H9 (cell line): ENCODE measurements around the gene NRP2. TPM values are rescaled to one million over a fixed set of nuclear protein-coding genes. Genes with fewer than 3 reads are reported as not detected.

Experiments used
- DNase-seq: peaks from one replicate; pipeline ENCODE4 v3.0.0-alpha.2; 2017
- H2AFZ ChIP-seq: one replicate; pipeline ENCODE4 v1.6.1; 2013; ENCODE audit warnings: mild to moderate bottlenecking, low read length, control low read depth, moderate library complexity
- H2AK5ac ChIP-seq: 2 replicates; pipeline ENCODE4 v1.6.1; 2013; ENCODE audit warnings: low read length, control low read depth, mixed read lengths; ENCODE audit not compliant: insufficient read length
- H2BK120ac ChIP-seq: one replicate; pipeline ENCODE4 v1.6.1; 2013; ENCODE audit warnings: low read depth, mild to moderate bottlenecking, low read length, control low read depth, inconsistent platforms; ENCODE audit not compliant: poor library complexity, severe bottlenecking
- H2BK12ac ChIP-seq: 2 replicates; pipeline ENCODE4 v1.6.1; 2013; ENCODE audit warnings: low read length, control low read depth, mixed read lengths, low read depth; ENCODE audit not compliant: insufficient read length
- H2BK15ac ChIP-seq: 2 replicates; pipeline ENCODE4 v1.6.1; 2013; ENCODE audit warnings: low read depth, low read length, control low read depth
- H2BK20ac ChIP-seq: one replicate; pipeline ENCODE4 v1.6.1; 2013; ENCODE audit warnings: low read depth, mild to moderate bottlenecking, low read length, control low read depth, inconsistent platforms; ENCODE audit not compliant: poor library complexity, severe bottlenecking
- H2BK5ac ChIP-seq: 2 replicates; pipeline ENCODE4 v1.6.1; 2013; ENCODE audit warnings: low read length, control low read depth, mixed read lengths; ENCODE audit not compliant: insufficient read length
- H3K14ac ChIP-seq: 2 replicates; pipeline ENCODE4 v1.6.1; 2013; ENCODE audit warnings: low read length, control low read depth; ENCODE audit not compliant: insufficient read depth
- H3K18ac ChIP-seq: 2 replicates; pipeline ENCODE4 v1.6.1; 2013; ENCODE audit warnings: low read depth, mild to moderate bottlenecking, mixed read lengths, low read length, control low read depth; ENCODE audit not compliant: insufficient read length
- H3K23ac ChIP-seq: 2 replicates; pipeline ENCODE4 v1.6.1; 2013; ENCODE audit warnings: low read length, control low read depth, mixed read lengths, low read depth; ENCODE audit not compliant: insufficient read length
- H3K23me2 ChIP-seq: 2 replicates; pipeline ENCODE4 v1.6.1; 2013; ENCODE audit warnings: low read depth, mild to moderate bottlenecking, mixed read lengths, low read length, control low read depth; ENCODE audit not compliant: insufficient read length, poor library complexity, severe bottlenecking
- H3K27ac ChIP-seq: 2 replicates; pipeline ENCODE4 v1.5.1; 2013; ENCODE audit warnings: low read length, control low read depth, mixed read lengths, low read depth; ENCODE audit not compliant: insufficient read length
- H3K27me3 ChIP-seq: 2 replicates; pipeline ENCODE4 v1.6.1; 2013; ENCODE audit warnings: low read length, control low read depth, inconsistent platforms; ENCODE audit not compliant: insufficient read depth
- H3K4ac ChIP-seq: 2 replicates; pipeline ENCODE4 v1.6.1; 2013; ENCODE audit warnings: low read depth, mild to moderate bottlenecking, control low read depth, inconsistent platforms, low read length, moderate library complexity
- H3K4me1 ChIP-seq: 2 replicates; pipeline ENCODE4 v1.6.1; 2013; ENCODE audit warnings: low read length, control low read depth, inconsistent platforms; ENCODE audit not compliant: insufficient read depth
- H3K4me2 ChIP-seq: 2 replicates; pipeline ENCODE4 v1.6.1; 2013; ENCODE audit warnings: low read length, control low read depth, mixed read lengths; ENCODE audit not compliant: insufficient read length, insufficient read depth
- H3K56ac ChIP-seq: 2 replicates; pipeline ENCODE4 v1.6.1; 2013; ENCODE audit warnings: low read depth, mild to moderate bottlenecking, mixed read lengths, low read length, control low read depth; ENCODE audit not compliant: insufficient read length
- H3K79me1 ChIP-seq: 2 replicates; pipeline ENCODE4 v1.6.1; 2013; ENCODE audit warnings: low read depth, mild to moderate bottlenecking, moderate library complexity, low read length, control low read depth, inconsistent platforms; ENCODE audit not compliant: insufficient read depth, poor library complexity, severe bottlenecking
- H3K79me2 ChIP-seq: 2 replicates; pipeline ENCODE4 v1.6.1; 2013; ENCODE audit warnings: low read length, control low read depth, inconsistent platforms; ENCODE audit not compliant: insufficient read depth
- H3K9ac ChIP-seq: 2 replicates; pipeline ENCODE4 v1.6.1; 2013; ENCODE audit warnings: low read length, control low read depth, mixed read lengths; ENCODE audit not compliant: insufficient read length; ENCODE audit errors: extremely low read depth
- H3K9me3 ChIP-seq: one replicate; pipeline ENCODE4 v1.6.1; 2013; ENCODE audit warnings: low read depth, low read length, inconsistent platforms; ENCODE audit not compliant: control insufficient read depth
- H3T11ph ChIP-seq: one replicate; pipeline ENCODE4 v1.6.1; 2013; ENCODE audit warnings: mild to moderate bottlenecking, low read length, control low read depth, inconsistent platforms
- H4K20me1 ChIP-seq: one replicate; pipeline ENCODE4 v1.6.1; 2013; ENCODE audit not compliant: control insufficient read depth, insufficient read length, insufficient read depth
- H4K5ac ChIP-seq: 2 replicates; pipeline ENCODE4 v1.6.1; 2013; ENCODE audit warnings: low read depth, mild to moderate bottlenecking, mixed read lengths, low read length, control low read depth; ENCODE audit not compliant: insufficient read length
- H4K8ac ChIP-seq: replicated peaks from 2 replicates; pipeline ENCODE4 v1.6.1; 2013; ENCODE audit warnings: low read length, control low read depth, mixed read lengths, low read depth; ENCODE audit not compliant: insufficient read length
- H4K91ac ChIP-seq: 2 replicates; pipeline ENCODE4 v1.6.1; 2013; ENCODE audit warnings: low read depth, mild to moderate bottlenecking, moderate library complexity, mixed read lengths, low read length, control low read depth; ENCODE audit not compliant: insufficient read length
- H3K27ac Mint-ChIP-seq, 3 experiments: 2 replicates in 2 of 3; 3 replicates in 1 of 3; pipeline ENCODE4 v1.8.0; 2020 to 2021; ENCODE audit warnings: mixed read lengths in 3 of 3, mild to moderate bottlenecking in 1 of 3, moderate library complexity in 1 of 3
- H3K27me3 Mint-ChIP-seq: 2 replicates; pipeline ENCODE4 v1.8.0; 2021; ENCODE audit warnings: low read depth, mild to moderate bottlenecking, moderate library complexity, mixed read lengths
- H3K36me3 Mint-ChIP-seq, 3 experiments: 2 replicates in 2 of 3; 3 replicates in 1 of 3; pipeline ENCODE4 v1.8.0; 2020 to 2021; ENCODE audit warnings: low read depth in 3 of 3, mixed read lengths in 3 of 3; ENCODE audit not compliant: insufficient read depth in 1 of 3
- H3K4me1 Mint-ChIP-seq, 2 experiments: 2 replicates each; pipeline ENCODE4 v1.8.0; 2020; ENCODE audit warnings: mixed read lengths in 2 of 2
- H3K4me3 Mint-ChIP-seq, 2 experiments: 2 replicates in 1 of 2; 3 replicates in 1 of 2; pipeline ENCODE4 v1.8.0; 2020 to 2021; ENCODE audit warnings: mild to moderate bottlenecking in 2 of 2, mixed read lengths in 2 of 2, moderate library complexity in 1 of 2
- H3K9me3 Mint-ChIP-seq, 2 experiments: 2 replicates in 1 of 2; 3 replicates in 1 of 2; pipeline ENCODE4 v1.8.0; 2020; ENCODE audit warnings: mild to moderate bottlenecking in 2 of 2, mixed read lengths in 2 of 2, moderate library complexity in 1 of 2
- CTCF ChIP-seq: fragments of 200-600 bp; sonication (generic); conservative IDR thresholded peaks from 3 replicates; pipeline ENCODE4 v1.8.0; 2021; ENCODE audit warnings: antibody characterized with exemption, mild to moderate bottlenecking
- WGBS: extraction: QIAGEN DNeasy Blood & Tissue Kit; methylation state at CpG from one replicate; pipeline ENCODE4 v1.1.7; 2013; ENCODE audit warnings: missing lambda C conversion rate, low lambda C conversion rate, mixed read lengths; ENCODE audit not compliant: insufficient read length; ENCODE audit errors: extremely low coverage; 5-methylcytosine and 5-hydroxymethylcytosine counted together
- total RNA-seq: library from RNA; stranded (reverse); gene quantifications from 2 replicates; pipeline ENCODE4 v1.2.1, GENCODE V29; 2021

Gene NRP2
- total RNA-seq, 1 experiment from 2014 or later = 19.7 TPM

GRCh38 chr2:205686056-205686782 is 3.9 kb downstream of the NRP2 start:
- no peaks in the 10 kb centered on the region for H3K79me1 ChIP-seq
- peak overlapping the region; percentile 39 for H3K18ac ChIP-seq
- DNase-seq = peak; percentile 42
- Mint-ChIP-seq H3K9me3 (no peaks in the 10 kb centered on the region; a peak in 1 of 5 replicates), H3K4me1 (peaks cover 63 to 73% of the 10 kb centered on the region in 2 experiments), H3K27me3 (peaks cover 74% of the 10 kb centered on the region), H3K36me3 (peaks cover 0 to 9% (median 5%) of the 10 kb centered on the region in 3 experiments; a peak in 4 of 7 replicates), H3K4me3 (peak overlapping the region; percentile 74 to 82), H3K27ac (peak overlapping the region in 2 of 3 experiments; percentile 28 to 57; a peak in 2 of 7 replicates)
- H3K9ac ChIP-seq = peak overlapping the region; percentile 18
- H2AFZ ChIP-seq = no peak overlapping the region
- no peak overlapping the region for H2BK15ac ChIP-seq
- no peak overlapping the region for H3T11ph ChIP-seq
- TF ChIP-seq CTCF = no peak
- H3K27ac ChIP-seq = no peak overlapping the region
- peak overlapping the region; percentile 78 for H2BK120ac ChIP-seq
- no peak overlapping the region for H3K23ac ChIP-seq
- WGBS = no CpG with 5 or more reads among the region's 45 CpGs
- no peak overlapping the region for H4K5ac ChIP-seq
- no peak overlapping the region for H4K91ac ChIP-seq
- H2BK12ac ChIP-seq = no peak overlapping the region
- no peaks in the 10 kb centered on the region for H4K20me1 ChIP-seq
- no peak overlapping the region for H3K4ac ChIP-seq
- no peaks in the 10 kb centered on the region for H3K9me3 ChIP-seq
- no peak overlapping the region for H2BK20ac ChIP-seq
- H2AK5ac ChIP-seq = no peak overlapping the region
- H3K27me3 ChIP-seq = peaks cover 26% of the 10 kb centered on the region; the same call in 1 of the 2 replicates
- peak overlapping the region; percentile 52; the same call in 1 of the 2 replicates for H3K14ac ChIP-seq
- H3K79me2 ChIP-seq = peaks cover 2% of the 10 kb centered on the region; the same call in 1 of the 2 replicates
- peaks cover 40% of the 10 kb centered on the region for H3K23me2 ChIP-seq
- H3K4me2 ChIP-seq = peak overlapping the region; percentile 42
- no peak overlapping the region for H4K8ac ChIP-seq
- H2BK5ac ChIP-seq = no peak overlapping the region
- peaks cover 2% of the 10 kb centered on the region; the same call in 1 of the 2 replicates for H3K4me1 ChIP-seq
- no peak overlapping the region for H3K56ac ChIP-seq
